ENCODE data around the gene CD79A. TPM values are rescaled to one million over a fixed set of nuclear protein-coding genes. Genes with fewer than 3 reads are reported as not detected.
A peak's percentile ranks its signal among the peaks of the same experiment; 100 is the strongest.

The CD79A gene
- total RNA-seq, 1 donor from 2014 or later: 1.0 TPM

GRCh38 chr19:41861846-41862245 lies 15.2 kb upstream of the CD79A start:
- Histone ChIP-seq H3K36me3 (ENCODE audit: control insufficient read depth in 3 of 3, insufficient read depth in 3 of 3, low read length in 3 of 3) (peaks cover 40 to 42% (median 41%) of the 10 kb centered on the region in 3 donors), H3K27me3 (ENCODE audit: control insufficient read depth in 3 of 3, insufficient read depth in 3 of 3, low read length in 3 of 3) (no peaks in the 10 kb centered on the region), H3K27ac (ENCODE audit: low read depth, low read length) (no peak overlapping the region), H3K4me1 (ENCODE audit: control insufficient read depth in 3 of 3, insufficient read depth in 3 of 3, low read length in 3 of 3) (peaks cover 27 to 44% (median 33%) of the 10 kb centered on the region in 3 donors), H3K9ac (ENCODE audit: low read depth in 1 of 3, low read length in 3 of 3) (peak overlapping the region; percentile 27 to 47 (median 34)), H3K9me3 (ENCODE audit: control insufficient read depth in 3 of 3, low read length in 3 of 3) (no peaks in the 10 kb centered on the region), H3K4me3 (ENCODE audit: low read length in 3 of 3) (peak overlapping the region in 1 of 3 donors; percentile 32)

- Histone ChIP-seq H3K27ac (ENCODE audit: low read depth, low read length) (no peak overlapping the region), H3K4me1 (ENCODE audit: control insufficient read depth in 3 of 3, insufficient read depth in 3 of 3, low read length in 3 of 3) (peaks cover 27 to 44% (median 33%) of the 10 kb centered on the region in 3 donors), H3K9me3 (ENCODE audit: control insufficient read depth in 3 of 3, low read length in 3 of 3) (no peaks in the 10 kb centered on the region), H3K36me3 (ENCODE audit: control insufficient read depth in 3 of 3, insufficient read depth in 3 of 3, low read length in 3 of 3) (peaks cover 40 to 42% (median 41%) of the 10 kb centered on the region in 3 donors), H3K9ac (ENCODE audit: low read depth in 1 of 3, low read length in 3 of 3) (peak overlapping the region in 1 of 3 donors; percentile 47), H3K27me3 (ENCODE audit: control insufficient read depth in 3 of 3, insufficient read depth in 3 of 3, low read length in 3 of 3) (no peaks in the 10 kb centered on the region), H3K4me3 (ENCODE audit: low read length in 3 of 3) (peak overlapping the region in 1 of 3 donors; percentile 2)
Measured at GRCh38 chr19:41862445-41862986, 14.6 kb upstream of the CD79A start.

- H3K9ac ChIP-seq (ENCODE audit: low read depth in 1 of 3, low read length in 3 of 3): peak overlapping the region in 1 of 3 donors; percentile 17
- H3K9me3 ChIP-seq (ENCODE audit: control insufficient read depth in 3 of 3, low read length in 3 of 3): no peaks in the 10 kb centered on the region
- H3K27me3 ChIP-seq (ENCODE audit: control insufficient read depth in 3 of 3, insufficient read depth in 3 of 3, low read length in 3 of 3): no peaks in the 10 kb centered on the region
- H3K4me3 ChIP-seq (ENCODE audit: low read length in 3 of 3): no peak overlapping the region
- H3K4me1 ChIP-seq (ENCODE audit: control insufficient read depth in 3 of 3, insufficient read depth in 3 of 3, low read length in 3 of 3): peaks cover 27 to 49% (median 33%) of the 10 kb centered on the region in 3 donors
- H3K27ac ChIP-seq (ENCODE audit: low read depth, low read length): no peak overlapping the region
- H3K36me3 ChIP-seq (ENCODE audit: control insufficient read depth in 3 of 3, insufficient read depth in 3 of 3, low read length in 3 of 3): peaks cover 45 to 48% (median 47%) of the 10 kb centered on the region in 3 donors
Measured at GRCh38 chr19:41863209-41863931, 13.7 kb upstream of the CD79A start.

- Histone ChIP-seq H3K9ac (ENCODE audit: low read depth in 1 of 3, low read length in 3 of 3) (peak overlapping the region in 1 of 3 donors; percentile 33), H3K36me3 (ENCODE audit: control insufficient read depth in 3 of 3, insufficient read depth in 3 of 3, low read length in 3 of 3) (peaks cover 52 to 56% (median 54%) of the 10 kb centered on the region in 3 donors), H3K27ac (ENCODE audit: low read depth, low read length) (no peak overlapping the region), H3K27me3 (ENCODE audit: control insufficient read depth in 3 of 3, insufficient read depth in 3 of 3, low read length in 3 of 3) (no peaks in the 10 kb centered on the region), H3K9me3 (ENCODE audit: control insufficient read depth in 3 of 3, low read length in 3 of 3) (no peaks in the 10 kb centered on the region), H3K4me3 (ENCODE audit: low read length in 3 of 3) (no peak overlapping the region), H3K4me1 (ENCODE audit: control insufficient read depth in 3 of 3, insufficient read depth in 3 of 3, low read length in 3 of 3) (peaks cover 27 to 45% (median 31%) of the 10 kb centered on the region in 3 donors)
Measured at GRCh38 chr19:41864374-41864773, 12.7 kb upstream of the CD79A start.

- H3K36me3 ChIP-seq (ENCODE audit: control insufficient read depth in 3 of 3, insufficient read depth in 3 of 3, low read length in 3 of 3): peaks cover 59 to 67% (median 62%) of the 10 kb centered on the region in 3 donors
- H3K9me3 ChIP-seq (ENCODE audit: control insufficient read depth in 3 of 3, low read length in 3 of 3): no peaks in the 10 kb centered on the region
- H3K4me1 ChIP-seq (ENCODE audit: control insufficient read depth in 3 of 3, insufficient read depth in 3 of 3, low read length in 3 of 3): peaks cover 19 to 37% (median 23%) of the 10 kb centered on the region in 3 donors
- H3K27me3 ChIP-seq (ENCODE audit: control insufficient read depth in 3 of 3, insufficient read depth in 3 of 3, low read length in 3 of 3): no peaks in the 10 kb centered on the region
- H3K9ac ChIP-seq (ENCODE audit: low read depth in 1 of 3, low read length in 3 of 3): no peak overlapping the region
- no peak overlapping the region for H3K27ac ChIP-seq (ENCODE audit: low read depth, low read length)
- H3K4me3 ChIP-seq (ENCODE audit: low read length in 3 of 3): no peak overlapping the region
Measured at GRCh38 chr19:41866284-41866683, 10.8 kb upstream of the CD79A start.

GRCh38 chr19:41868120-41868988 lies 8.7 kb upstream of the CD79A start:
- Histone ChIP-seq H3K4me1 (ENCODE audit: control insufficient read depth in 3 of 3, insufficient read depth in 3 of 3, low read length in 3 of 3) (peaks cover 3 to 16% (median 4%) of the 10 kb centered on the region in 3 donors), H3K36me3 (ENCODE audit: control insufficient read depth in 3 of 3, insufficient read depth in 3 of 3, low read length in 3 of 3) (peaks cover 47 to 58% (median 51%) of the 10 kb centered on the region in 3 donors), H3K4me3 (ENCODE audit: low read length in 3 of 3) (no peak overlapping the region), H3K27ac (ENCODE audit: low read depth, low read length) (no peak overlapping the region), H3K27me3 (ENCODE audit: control insufficient read depth in 3 of 3, insufficient read depth in 3 of 3, low read length in 3 of 3) (no peaks in the 10 kb centered on the region), H3K9ac (ENCODE audit: low read depth in 1 of 3, low read length in 3 of 3) (peak overlapping the region in 1 of 3 donors; percentile 16), H3K9me3 (ENCODE audit: control insufficient read depth in 3 of 3, low read length in 3 of 3) (no peaks in the 10 kb centered on the region)

- H3K9ac ChIP-seq (ENCODE audit: low read depth in 1 of 3, low read length in 3 of 3): no peak overlapping the region
- H3K36me3 ChIP-seq (ENCODE audit: control insufficient read depth in 3 of 3, insufficient read depth in 3 of 3, low read length in 3 of 3): peaks cover 44 to 55% (median 48%) of the 10 kb centered on the region in 3 donors
- no peak overlapping the region for H3K27ac ChIP-seq (ENCODE audit: low read depth, low read length)
- H3K4me3 ChIP-seq (ENCODE audit: low read length in 3 of 3): no peak overlapping the region
- no peaks in the 10 kb centered on the region for H3K9me3 ChIP-seq (ENCODE audit: control insufficient read depth in 3 of 3, low read length in 3 of 3)
- H3K27me3 ChIP-seq (ENCODE audit: control insufficient read depth in 3 of 3, insufficient read depth in 3 of 3, low read length in 3 of 3): no peaks in the 10 kb centered on the region
- peaks cover 0 to 14% (median 2%) of the 10 kb centered on the region in 3 donors for H3K4me1 ChIP-seq (ENCODE audit: control insufficient read depth in 3 of 3, insufficient read depth in 3 of 3, low read length in 3 of 3)
Measured at GRCh38 chr19:41868989-41869300, 8.1 kb upstream of the CD79A start.

GRCh38 chr19:41869374-41869955 lies 7.6 kb upstream of the CD79A start:
- H3K36me3 ChIP-seq (ENCODE audit: control insufficient read depth in 3 of 3, insufficient read depth in 3 of 3, low read length in 3 of 3): peaks cover 39 to 50% (median 43%) of the 10 kb centered on the region in 3 donors
- no peak overlapping the region for H3K27ac ChIP-seq (ENCODE audit: low read depth, low read length)
- H3K9me3 ChIP-seq (ENCODE audit: control insufficient read depth in 3 of 3, low read length in 3 of 3): no peaks in the 10 kb centered on the region
- no peak overlapping the region for H3K9ac ChIP-seq (ENCODE audit: low read depth in 1 of 3, low read length in 3 of 3)
- H3K27me3 ChIP-seq (ENCODE audit: control insufficient read depth in 3 of 3, insufficient read depth in 3 of 3, low read length in 3 of 3): no peaks in the 10 kb centered on the region
- H3K4me1 ChIP-seq (ENCODE audit: control insufficient read depth in 3 of 3, insufficient read depth in 3 of 3, low read length in 3 of 3): peaks cover 0 to 12% (median 2%) of the 10 kb centered on the region in 3 donors
- no peak overlapping the region for H3K4me3 ChIP-seq (ENCODE audit: low read length in 3 of 3)

GRCh38 chr19:41870401-41870873 lies 6.6 kb upstream of the CD79A start:
- no peaks in the 10 kb centered on the region for H3K9me3 ChIP-seq (ENCODE audit: control insufficient read depth in 3 of 3, low read length in 3 of 3)
- peaks cover 31 to 43% (median 34%) of the 10 kb centered on the region in 3 donors for H3K36me3 ChIP-seq (ENCODE audit: control insufficient read depth in 3 of 3, insufficient read depth in 3 of 3, low read length in 3 of 3)
- no peak overlapping the region for H3K9ac ChIP-seq (ENCODE audit: low read depth in 1 of 3, low read length in 3 of 3)
- peaks cover 0 to 9% (median 2%) of the 10 kb centered on the region in 3 donors for H3K4me1 ChIP-seq (ENCODE audit: control insufficient read depth in 3 of 3, insufficient read depth in 3 of 3, low read length in 3 of 3)
- no peaks in the 10 kb centered on the region for H3K27me3 ChIP-seq (ENCODE audit: control insufficient read depth in 3 of 3, insufficient read depth in 3 of 3, low read length in 3 of 3)
- no peak overlapping the region for H3K27ac ChIP-seq (ENCODE audit: low read depth, low read length)
- H3K4me3 ChIP-seq (ENCODE audit: low read length in 3 of 3): no peak overlapping the region

All from skeletal muscle tissue (tissue), 4 donors.